HL-60 (cell line): ENCODE results near the gene KLHL18.

ENCODE experiments used
- DNase-seq, 2 experiments: peaks; one replicate each; pipeline ENCODE4 v3.0.0-alpha.2; 2010 to 2020; ENCODE audit warnings: low read depth in 1 of 2, low spot score in 1 of 2
- H3K27ac ChIP-seq: fragments of 250-450 bp; sonication (Bioruptor Pico); replicated peaks from 2 replicates; pipeline ENCODE4 v1.5.1; 2020; ENCODE audit warnings: mild to moderate bottlenecking, moderate library complexity
- H3K27me3 ChIP-seq: fragments of 250-450 bp; sonication (Bioruptor Pico); 2 replicates; pipeline ENCODE4 v1.5.1; 2021; ENCODE audit warnings: mild to moderate bottlenecking, moderate library complexity; ENCODE audit not compliant: insufficient read depth, poor library complexity, severe bottlenecking
- H3K4me3 ChIP-seq: replicated peaks from 2 replicates; pipeline ENCODE4 v1.5.1; 2011; ENCODE audit warnings: mild to moderate bottlenecking, control low read depth, low read length; ENCODE audit not compliant: insufficient read depth
- CTCF ChIP-seq: IDR thresholded peaks from one replicate; pipeline ENCODE4 v1.5.1; 2011; ENCODE audit warnings: low read length, control low read depth, inconsistent platforms; ENCODE audit not compliant: insufficient read depth
- GABPA ChIP-seq: IDR thresholded peaks from 2 replicates; pipeline ENCODE4 v1.6.1; 2012; ENCODE audit warnings: low read depth
- POLR2AphosphoS5 ChIP-seq: IDR thresholded peaks from 2 replicates; pipeline ENCODE4 v1.6.1; 2012; ENCODE audit warnings: low read depth
- REST ChIP-seq: IDR thresholded peaks from 2 replicates; pipeline ENCODE4 v1.6.1; 2012; ENCODE audit warnings: low read depth; ENCODE audit not compliant: insufficient replicate concordance
- SPI1 ChIP-seq: IDR thresholded peaks from 2 replicates; pipeline ENCODE4 v1.6.1; 2012; ENCODE audit warnings: low read depth, mild to moderate bottlenecking, borderline replicate concordance

The KLHL18 gene

GRCh38 chr3:47376393-47376792 lies 93.6 kb downstream of the KLHL18 start:
- Histone ChIP-seq H3K27ac (no peak overlapping the region), H3K27me3 (no peaks in the 10 kb centered on the region), H3K4me3 (no peak overlapping the region)
- DNase-seq: no peak
- TF ChIP-seq REST (no peak), SPI1 (no peak), CTCF (no peak), GABPA (no peak), POLR2AphosphoS5 (no peak)

GRCh38 chr3:47377186-47377585 lies 94.4 kb downstream of the KLHL18 start:
- TF ChIP-seq SPI1 (peak; percentile 74), CTCF (no peak), GABPA (no peak), REST (no peak)
- Histone ChIP-seq H3K27me3 (no peaks in the 10 kb centered on the region), H3K4me3 (no peak overlapping the region), H3K27ac (0 out of 2 replicates have a peak overlapping the region, but pooled peaks have one; percentile 9)
- peak; percentile 52 to 89 for DNase-seq

- TF ChIP-seq GABPA (no peak), POLR2AphosphoS5 (no peak)
- Histone ChIP-seq H3K27me3 (no peaks in the 10 kb centered on the region), H3K4me3 (no peak overlapping the region), H3K27ac (no peak overlapping the region)
- no peak for DNase-seq
Measured at GRCh38 chr3:47378869-47379268, 96.1 kb downstream of the KLHL18 start.

- TF ChIP-seq REST (no peak), POLR2AphosphoS5 (no peak), GABPA (no peak), SPI1 (no peak), CTCF (no peak)
- H3K27ac ChIP-seq: peak overlapping the region; percentile 74
- H3K4me3 ChIP-seq: peak overlapping the region; percentile 87
- no peaks in the 10 kb centered on the region for H3K27me3 ChIP-seq
- no peak for DNase-seq
Measured at GRCh38 chr3:47379411-47379899, 96.7 kb downstream of the KLHL18 start.
